ENCODE measurements around the gene SUSD3.

The SUSD3 gene

GRCh38 chr9:93036887-93037475, 21.5 kb upstream of the SUSD3 start:
- Histone ChIP-seq H3K36me3 (ENCODE audit: insufficient read depth, low read length) (peaks cover 37% of the 10 kb centered on the region), H3K27me3 (ENCODE audit: insufficient read depth, low read length, poor library complexity) (no peaks in the 10 kb centered on the region), H4K20me1 (ENCODE audit: insufficient read depth, low read length) (no peaks in the 10 kb centered on the region), H3K4me3 (ENCODE audit: low read depth in 1 of 2, low read length in 2 of 2) (no peak overlapping the region), H3K9me3 (ENCODE audit: insufficient read depth, low read length, severe bottlenecking) (no peaks in the 10 kb centered on the region), H3K9ac (ENCODE audit: low read depth, low read length) (no peak overlapping the region), H3K4me1 (ENCODE audit: insufficient read depth, low read length) (no peaks in the 10 kb centered on the region), H3K27ac (ENCODE audit: low read length) (no peak overlapping the region), H3K4me2 (ENCODE audit: insufficient read depth, low read length) (no peak overlapping the region), H3K79me2 (ENCODE audit: insufficient read depth, low read length) (no peaks in the 10 kb centered on the region), H2AFZ (ENCODE audit: low read depth, low read length) (no peak overlapping the region)
- TF ChIP-seq EZH2 (IDR thresholded peaks at IDR 0.05; ENCODE audit: borderline replicate concordance, low read depth, low read length, severe bottlenecking) (no peak), CTCF (IDR thresholded peaks at IDR 0.05; ENCODE audit: borderline replicate concordance, extremely low read depth, low read length, poor library complexity, severe bottlenecking) (peak; percentile 24)
- DNase-seq (no peak), ATAC-seq (ENCODE audit: insufficient read depth, low read depth) (no peak)

- Histone ChIP-seq H3K4me2 (ENCODE audit: insufficient read depth, low read length) (no peak overlapping the region), H3K9ac (ENCODE audit: low read depth, low read length) (no peak overlapping the region), H4K20me1 (ENCODE audit: insufficient read depth, low read length) (no peaks in the 10 kb centered on the region), H3K9me3 (ENCODE audit: insufficient read depth, low read length, severe bottlenecking) (no peaks in the 10 kb centered on the region), H3K36me3 (ENCODE audit: insufficient read depth, low read length) (peaks cover 32% of the 10 kb centered on the region), H3K4me3 (ENCODE audit: low read depth in 1 of 2, low read length in 2 of 2) (no peak overlapping the region), H2AFZ (ENCODE audit: low read depth, low read length) (no peak overlapping the region), H3K27ac (ENCODE audit: low read length) (no peak overlapping the region), H3K4me1 (ENCODE audit: insufficient read depth, low read length) (no peaks in the 10 kb centered on the region), H3K27me3 (ENCODE audit: insufficient read depth, low read length, poor library complexity) (no peaks in the 10 kb centered on the region), H3K79me2 (ENCODE audit: insufficient read depth, low read length) (no peaks in the 10 kb centered on the region)
- no peak for DNase-seq
- ATAC-seq (ENCODE audit: insufficient read depth, low read depth): peak; percentile 15; the same call in 1 of the 3 replicates
- no peak for TF ChIP-seq CTCF (IDR thresholded peaks at IDR 0.05; ENCODE audit: borderline replicate concordance, extremely low read depth, low read length, poor library complexity, severe bottlenecking)
- no peak for TF ChIP-seq EZH2 (IDR thresholded peaks at IDR 0.05; ENCODE audit: borderline replicate concordance, low read depth, low read length, severe bottlenecking)
Observed at GRCh38 chr9:93037476-93037971, 21.0 kb upstream of the SUSD3 start.

GRCh38 chr9:93038918-93039317, 19.6 kb upstream of the SUSD3 start:
- Histone ChIP-seq H3K4me3 (ENCODE audit: low read depth in 1 of 2, low read length in 2 of 2) (no peak overlapping the region), H3K36me3 (ENCODE audit: insufficient read depth, low read length) (peaks cover 20% of the 10 kb centered on the region), H3K4me1 (ENCODE audit: insufficient read depth, low read length) (no peaks in the 10 kb centered on the region), H3K79me2 (ENCODE audit: insufficient read depth, low read length) (no peaks in the 10 kb centered on the region), H3K4me2 (ENCODE audit: insufficient read depth, low read length) (no peak overlapping the region), H3K27me3 (ENCODE audit: insufficient read depth, low read length, poor library complexity) (no peaks in the 10 kb centered on the region), H2AFZ (ENCODE audit: low read depth, low read length) (no peak overlapping the region), H3K27ac (ENCODE audit: low read length) (no peak overlapping the region), H4K20me1 (ENCODE audit: insufficient read depth, low read length) (no peaks in the 10 kb centered on the region), H3K9ac (ENCODE audit: low read depth, low read length) (no peak overlapping the region), H3K9me3 (ENCODE audit: insufficient read depth, low read length, severe bottlenecking) (no peaks in the 10 kb centered on the region)
- no peak for DNase-seq
- TF ChIP-seq EZH2 (IDR thresholded peaks at IDR 0.05; ENCODE audit: borderline replicate concordance, low read depth, low read length, severe bottlenecking) (no peak), CTCF (IDR thresholded peaks at IDR 0.05; ENCODE audit: borderline replicate concordance, extremely low read depth, low read length, poor library complexity, severe bottlenecking) (no peak)
- no peak for ATAC-seq (ENCODE audit: insufficient read depth, low read depth)
